ENCODE measurements around the gene CDC23. TPM values are rescaled to one million over a fixed set of nuclear protein-coding genes. Genes with fewer than 3 reads are reported as not detected.

Gene CDC23
- total RNA-seq, 4 donors from 2014 or later, result 2.6 to 90.9 (median 12.8) TPM

- Histone ChIP-seq H3K27ac (peak overlapping the region in 2 of 4 donors; percentile 16 to 18), H3K4me1 (peaks cover 0 to 11% (median 8%) of the 10 kb centered on the region in 4 donors), H3K9me3 (no peaks in the 10 kb centered on the region), H3K27me3 (peaks cover 58% of the 10 kb centered on the region), H3K36me3 (no peaks in the 10 kb centered on the region), H3K4me3 (peak overlapping the region; percentile 22 to 53 (median 37))
- WGBS, 2 donors (ENCODE audit: low coverage in 1 of 2), result 0 to 8% methylated on average over 10 to 63 of the region's 67 CpGs
- intact Hi-C loops (cut with DNase I; ENCODE audit: low total_unique reads), result no loop called here
- no peak for TF ChIP-seq POLR2AphosphoS5 (IDR thresholded peaks at IDR 0.05)
- in situ Hi-C loops (cut with MboI; ENCODE audit: low pct_ligation_motif_present in 1 of 4, low pct_unique_long_range_greater_than_20kb in 1 of 4, low sequenced_read_pairs in 3 of 4), result no loop called here
- no peak for DNase-seq
Observed at GRCh38 chr5:138241688-138242571, 28.8 kb upstream of the CDC23 start.

GRCh38 chr5:138240650-138241385, 27.7 kb upstream of the CDC23 start:
- Histone ChIP-seq H3K27me3 (peaks cover 58% of the 10 kb centered on the region), H3K27ac (no peak overlapping the region), H3K36me3 (no peaks in the 10 kb centered on the region), H3K4me1 (peaks cover 0 to 11% (median 8%) of the 10 kb centered on the region in 4 donors), H3K9me3 (no peaks in the 10 kb centered on the region), H3K4me3 (no peak overlapping the region)
- in situ Hi-C loops (cut with MboI; ENCODE audit: low pct_ligation_motif_present in 1 of 4, low pct_unique_long_range_greater_than_20kb in 1 of 4, low sequenced_read_pairs in 3 of 4) (no loop called here), intact Hi-C loops (cut with DNase I; ENCODE audit: low total_unique reads) (no loop called here)
- no peak for DNase-seq
- 17 to 64% methylated on average over 1 to 3 of the region's 3 CpGs for WGBS, 2 donors (ENCODE audit: low coverage in 1 of 2)
- TF ChIP-seq POLR2AphosphoS5 (IDR thresholded peaks at IDR 0.05), result no peak
- TF ChIP-seq POLR2A (IDR thresholded peaks at IDR 0.05), result no peak
- no peak for TF ChIP-seq CTCF (IDR thresholded peaks at IDR 0.05)
- no peak for TF ChIP-seq EP300 (IDR thresholded peaks at IDR 0.05; ENCODE audit: low read depth)

- TF ChIP-seq POLR2AphosphoS5 (IDR thresholded peaks at IDR 0.05) (no peak), CTCF (IDR thresholded peaks at IDR 0.05) (no peak), POLR2A (IDR thresholded peaks at IDR 0.05) (no peak), EP300 (IDR thresholded peaks at IDR 0.05; ENCODE audit: low read depth) (no peak)
- in situ Hi-C loops (cut with MboI; ENCODE audit: low pct_ligation_motif_present in 1 of 4, low pct_unique_long_range_greater_than_20kb in 1 of 4, low sequenced_read_pairs in 3 of 4), result no loop called here
- intact Hi-C loops (cut with DNase I; ENCODE audit: low total_unique reads), result no loop called here
- H3K36me3 ChIP-seq, result no peaks in the 10 kb centered on the region
- peaks cover 0 to 11% (median 8%) of the 10 kb centered on the region in 4 donors for H3K4me1 ChIP-seq
- peaks cover 49% of the 10 kb centered on the region for H3K27me3 ChIP-seq
- no peak for DNase-seq
- WGBS, 2 donors (ENCODE audit: low coverage in 1 of 2), result 85% methylated on average over 1 of the region's 1 CpG; no CpG with 5 or more reads in 1 of the 2 donors
- H3K9me3 ChIP-seq, result no peaks in the 10 kb centered on the region
- no peak overlapping the region for H3K4me3 ChIP-seq
- H3K27ac ChIP-seq, result no peak overlapping the region
Observed at GRCh38 chr5:138238034-138238433, 24.9 kb upstream of the CDC23 start.

GRCh38 chr5:138234651-138235050, 21.5 kb upstream of the CDC23 start:
- Histone ChIP-seq H3K4me1 (peaks cover 0 to 5% (median 2%) of the 10 kb centered on the region in 4 donors), H3K36me3 (no peaks in the 10 kb centered on the region), H3K9me3 (no peaks in the 10 kb centered on the region), H3K27me3 (peaks cover 19% of the 10 kb centered on the region), H3K27ac (no peak overlapping the region), H3K4me3 (no peak overlapping the region)
- DNase-seq, result no peak
- WGBS, 2 donors (ENCODE audit: low coverage in 1 of 2), result 84% methylated on average over 2 of the region's 2 CpGs; no CpG with 5 or more reads in 1 of the 2 donors
- in situ Hi-C loops (cut with MboI; ENCODE audit: low pct_ligation_motif_present in 1 of 4, low pct_unique_long_range_greater_than_20kb in 1 of 4, low sequenced_read_pairs in 3 of 4), result no loop called here
- no peak for TF ChIP-seq CTCF (IDR thresholded peaks at IDR 0.05)
- intact Hi-C loops (cut with DNase I; ENCODE audit: low total_unique reads), result loop anchor here (1.0 kb wide), 1 partner anchor 9 kb away; no protein-coding TSS in a partner anchor
